GM04503 (cell line): ENCODE measurements around the gene CYSTM1.
A peak's percentile ranks its signal among the peaks of the same experiment; 100 is the strongest.

Experiments used
- DNase-seq: peaks from one replicate; pipeline ENCODE4 v3.0.0-alpha.2; 2012; ENCODE audit warnings: low read depth

The CYSTM1 gene

GRCh38 chr5:140238756-140239155, 63.8 kb downstream of the CYSTM1 start:
- DNase-seq: no peak

GRCh38 chr5:140239461-140239860, 64.5 kb downstream of the CYSTM1 start:
- DNase-seq: no peak

- DNase-seq: no peak
Measured at GRCh38 chr5:140239939-140240700, 65.1 kb downstream of the CYSTM1 start.

GRCh38 chr5:140240987-140241706, 66.2 kb downstream of the CYSTM1 start:
- DNase-seq: peak; percentile 65

GRCh38 chr5:140242099-140242498, 67.1 kb downstream of the CYSTM1 start:
- no peak for DNase-seq

GRCh38 chr5:140242890-140243585, 68.0 kb downstream of the CYSTM1 start:
- no peak for DNase-seq

GRCh38 chr5:140243706-140244250, 68.8 kb downstream of the CYSTM1 start:
- DNase-seq: no peak

GRCh38 chr5:140244525-140245025, 69.6 kb downstream of the CYSTM1 start:
- DNase-seq: no peak

- DNase-seq: no peak
Measured at GRCh38 chr5:140245341-140245740, 70.4 kb downstream of the CYSTM1 start.

GRCh38 chr5:140245926-140246325, 70.9 kb downstream of the CYSTM1 start:
- no peak for DNase-seq

- DNase-seq: peak; percentile 67
Measured at GRCh38 chr5:140246378-140247122, 71.6 kb downstream of the CYSTM1 start.

GRCh38 chr5:140248414-140248813, 73.4 kb downstream of the CYSTM1 start:
- DNase-seq: no peak

GRCh38 chr5:140249536-140249935, 74.5 kb downstream of the CYSTM1 start:
- no peak for DNase-seq

- DNase-seq: no peak
Measured at GRCh38 chr5:140250386-140250785, 75.4 kb downstream of the CYSTM1 start.

GRCh38 chr5:140251527-140251973, 76.6 kb downstream of the CYSTM1 start:
- DNase-seq: peak; percentile 95

GRCh38 chr5:140252470-140253126, 77.6 kb downstream of the CYSTM1 start:
- DNase-seq: no peak

- no peak for DNase-seq
Measured at GRCh38 chr5:140253985-140254384, 79.0 kb downstream of the CYSTM1 start.

- DNase-seq: no peak
Measured at GRCh38 chr5:140255460-140256157, 80.6 kb downstream of the CYSTM1 start.

- no peak for DNase-seq
Measured at GRCh38 chr5:140256726-140257125, 81.7 kb downstream of the CYSTM1 start.

GRCh38 chr5:140258016-140258415, 83.0 kb downstream of the CYSTM1 start:
- peak; percentile 38 for DNase-seq
